Keratinocyte (primary cell): ENCODE data around the gene CCDC141. TPM values are rescaled to one million over a fixed set of nuclear protein-coding genes. Genes with fewer than 3 reads are reported as not detected.

ENCODE experiments used
- DNase-seq: peaks from one replicate; pipeline ENCODE4 v3.0.0-alpha.2; 2011; ENCODE audit warnings: low read depth, missing footprints, low spot score
- FAIRE-seq: peaks from 2 replicates; lab custom pipeline; 2011; peaks lifted over from hg19 to GRCh38; lab: Jason Lieb, UNC
- H2AFZ ChIP-seq: 2 replicates; pipeline ENCODE4 v1.6.0; 2012; ENCODE audit warnings: low read length, control low read depth, inconsistent platforms; ENCODE audit not compliant: control insufficient read depth
- H3K27ac ChIP-seq: 2 replicates; pipeline ENCODE4 v1.5.1; 2011; ENCODE audit warnings: low read length; ENCODE audit not compliant: control insufficient read depth, insufficient read depth
- H3K27me3 ChIP-seq: 3 replicates; pipeline ENCODE4 v1.6.0; 2011; ENCODE audit warnings: low read length; ENCODE audit not compliant: control insufficient read depth, insufficient read depth; ENCODE audit errors: extremely low read depth
- H3K36me3 ChIP-seq, 2 experiments: 2 replicates in 1 of 2; 3 replicates in 1 of 2; pipeline ENCODE4 v1.5.1; 2011; ENCODE audit warnings: low read length in 2 of 2, mild to moderate bottlenecking in 1 of 2; ENCODE audit not compliant: control insufficient read depth in 2 of 2, insufficient read depth in 2 of 2; ENCODE audit errors: extremely low read depth in 1 of 2
- H3K4me1 ChIP-seq: 3 replicates; pipeline ENCODE4 v1.5.1; 2011; ENCODE audit warnings: low read length; ENCODE audit not compliant: control insufficient read depth, insufficient read depth; ENCODE audit errors: extremely low read depth
- H3K4me2 ChIP-seq: 3 replicates; pipeline ENCODE4 v1.6.0; 2011; ENCODE audit warnings: low read depth, low read length; ENCODE audit not compliant: control insufficient read depth, insufficient read depth; ENCODE audit errors: extremely low read depth
- H3K4me3 ChIP-seq, 3 experiments: fragments of 200-600 bp in 1 of 3; sonication (generic) in 1 of 3; 2 replicates in 2 of 3; 3 replicates in 1 of 3; pipeline ENCODE4 v1.5.1; 2011 to 2016; ENCODE audit warnings: low read length in 3 of 3, mild to moderate bottlenecking in 3 of 3, control low read depth in 2 of 3, inconsistent platforms in 1 of 3, low read depth in 1 of 3, mixed read lengths in 1 of 3, mixed run types in 1 of 3, moderate library complexity in 1 of 3; ENCODE audit not compliant: control insufficient read depth in 2 of 3, insufficient read depth in 2 of 3; ENCODE audit errors: extremely low read depth in 1 of 3
- H3K79me2 ChIP-seq: 2 replicates; pipeline ENCODE4 v1.6.0; 2012; ENCODE audit warnings: low read length; ENCODE audit not compliant: control insufficient read depth, insufficient read depth
- H3K9ac ChIP-seq: 3 replicates; pipeline ENCODE4 v1.6.0; 2011; ENCODE audit warnings: low read length; ENCODE audit not compliant: control insufficient read depth, insufficient read depth; ENCODE audit errors: extremely low read depth
- H3K9me1 ChIP-seq: 3 replicates; pipeline ENCODE4 v1.6.0; 2011; ENCODE audit warnings: low read length; ENCODE audit not compliant: control insufficient read depth, insufficient read depth; ENCODE audit errors: extremely low read depth
- H3K9me3 ChIP-seq: 2 replicates; pipeline ENCODE4 v1.5.1; 2012; ENCODE audit warnings: low read depth, low read length; ENCODE audit not compliant: control insufficient read depth
- H4K20me1 ChIP-seq: 3 replicates; pipeline ENCODE4 v1.6.0; 2011; ENCODE audit warnings: low read length; ENCODE audit not compliant: control insufficient read depth, insufficient read depth; ENCODE audit errors: extremely low read depth
- EZH2 ChIP-seq: IDR thresholded peaks from one replicate; pipeline ENCODE4 v1.6.1; 2012; ENCODE audit warnings: inconsistent platforms, mild to moderate bottlenecking, low read length, moderate library complexity
- dilution Hi-C: fragments of 300-500 bp; cut with MboI; formaldehyde crosslinking; loops from one replicate; pipeline ENCODE4 v1.7.0; 2020; ENCODE audit warnings: low sequenced_read_pairs; ENCODE audit not compliant: extremely low pct_ligation_motif_present
- polyA plus RNA-seq, 5 experiments: library from polyadenylated mRNA; depleted of rRNA in 3 of 5; stranded (reverse) in 3 of 5; stranded (forward) in 1 of 5; unstranded in 1 of 5; fragments of >200 nt; gene quantifications; 1 replicate in 1 of 5; 2 replicates in 3 of 5; 3 replicates in 1 of 5; pipeline versions ENCODE4 v1.2.1 to v1.2.3, GENCODE V29; 2011 to 2012; ENCODE audit warnings: missing spikeins in 2 of 5, low read depth in 1 of 5, low replicate concordance in 1 of 5
- TF ChIP-seq, protein P1 (sequence below), 3 experiments: IDR thresholded peaks in 1 of 3; conservative IDR thresholded peaks in 1 of 3; optimal IDR thresholded peaks in 1 of 3; 2 replicates in 2 of 3; 3 replicates in 1 of 3; pipeline versions ENCODE3 to v1.5.1; 2011; ENCODE audit warnings: low read length in 3 of 3, mild to moderate bottlenecking in 3 of 3, moderate library complexity in 2 of 3, control low read depth in 1 of 3, inconsistent platforms in 1 of 3; ENCODE audit not compliant: insufficient read depth in 2 of 3; ENCODE audit errors: extremely low read depth in 1 of 3

CCDC141 gene
- polyA plus RNA-seq, 1 donor (not counting 4 experiments of a cell fraction or from before 2014, with no cell fraction given), result not detected

GRCh38 chr2:178951266-178952006 is 98.5 kb downstream of the CCDC141 start:
- Histone ChIP-seq H2AFZ (no peak overlapping the region), H3K4me2 (no peak overlapping the region), H3K36me3 (no peaks in the 10 kb centered on the region), H3K9me1 (no peaks in the 10 kb centered on the region), H3K4me1 (no peaks in the 10 kb centered on the region), H3K79me2 (no peaks in the 10 kb centered on the region), H4K20me1 (no peaks in the 10 kb centered on the region), H3K27me3 (no peaks in the 10 kb centered on the region), H3K9ac (no peak overlapping the region), H3K9me3 (no peaks in the 10 kb centered on the region), H3K27ac (no peak overlapping the region), H3K4me3 (no peak overlapping the region)
- no peak for FAIRE-seq
- TF ChIP-seq, protein P1, sequence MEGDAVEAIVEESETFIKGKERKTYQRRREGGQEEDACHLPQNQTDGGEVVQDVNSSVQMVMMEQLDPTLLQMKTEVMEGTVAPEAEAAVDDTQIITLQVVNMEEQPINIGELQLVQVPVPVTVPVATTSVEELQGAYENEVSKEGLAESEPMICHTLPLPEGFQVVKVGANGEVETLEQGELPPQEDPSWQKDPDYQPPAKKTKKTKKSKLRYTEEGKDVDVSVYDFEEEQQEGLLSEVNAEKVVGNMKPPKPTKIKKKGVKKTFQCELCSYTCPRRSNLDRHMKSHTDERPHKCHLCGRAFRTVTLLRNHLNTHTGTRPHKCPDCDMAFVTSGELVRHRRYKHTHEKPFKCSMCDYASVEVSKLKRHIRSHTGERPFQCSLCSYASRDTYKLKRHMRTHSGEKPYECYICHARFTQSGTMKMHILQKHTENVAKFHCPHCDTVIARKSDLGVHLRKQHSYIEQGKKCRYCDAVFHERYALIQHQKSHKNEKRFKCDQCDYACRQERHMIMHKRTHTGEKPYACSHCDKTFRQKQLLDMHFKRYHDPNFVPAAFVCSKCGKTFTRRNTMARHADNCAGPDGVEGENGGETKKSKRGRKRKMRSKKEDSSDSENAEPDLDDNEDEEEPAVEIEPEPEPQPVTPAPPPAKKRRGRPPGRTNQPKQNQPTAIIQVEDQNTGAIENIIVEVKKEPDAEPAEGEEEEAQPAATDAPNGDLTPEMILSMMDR (optimal IDR thresholded peaks at IDR 0.05 in 1 of 3, IDR thresholded peaks at IDR 0.05 in 1 of 3, conservative IDR thresholded peaks at IDR 0.05 in 1 of 3; ENCODE audit: extremely low read depth in 1 of 3, insufficient read depth in 2 of 3, low read length in 3 of 3), result no peak
- TF ChIP-seq EZH2, result no peak
- dilution Hi-C loops, result no loop called here
- DNase-seq, result no peak

GRCh38 chr2:178949584-178949983 is 100.4 kb downstream of the CCDC141 start:
- Histone ChIP-seq H3K36me3 (no peaks in the 10 kb centered on the region), H2AFZ (no peak overlapping the region), H4K20me1 (no peaks in the 10 kb centered on the region), H3K27me3 (no peaks in the 10 kb centered on the region), H3K27ac (no peak overlapping the region), H3K4me2 (no peak overlapping the region), H3K4me1 (no peaks in the 10 kb centered on the region), H3K9me1 (no peaks in the 10 kb centered on the region), H3K9ac (no peak overlapping the region), H3K79me2 (no peaks in the 10 kb centered on the region), H3K9me3 (no peaks in the 10 kb centered on the region), H3K4me3 (no peak overlapping the region)
- dilution Hi-C loops, result no loop called here
- FAIRE-seq, result no peak
- TF ChIP-seq, protein P1 (optimal IDR thresholded peaks at IDR 0.05 in 1 of 3, IDR thresholded peaks at IDR 0.05 in 1 of 3, conservative IDR thresholded peaks at IDR 0.05 in 1 of 3; ENCODE audit: extremely low read depth in 1 of 3, insufficient read depth in 2 of 3, low read length in 3 of 3), result no peak
- TF ChIP-seq EZH2, result no peak
- no peak for DNase-seq
